HG03439 (cell line): ENCODE data around the gene SLCO1B1.

Experiments
- ATAC-seq: cut with Tn5 transposase; IDR thresholded peaks from one replicate; pipeline ENCODE4 v1.9.1; 2021; ENCODE audit warnings: mild to moderate bottlenecking, moderate library complexity; ENCODE audit not compliant: unreplicated experiment

The SLCO1B1 gene

DNA sequence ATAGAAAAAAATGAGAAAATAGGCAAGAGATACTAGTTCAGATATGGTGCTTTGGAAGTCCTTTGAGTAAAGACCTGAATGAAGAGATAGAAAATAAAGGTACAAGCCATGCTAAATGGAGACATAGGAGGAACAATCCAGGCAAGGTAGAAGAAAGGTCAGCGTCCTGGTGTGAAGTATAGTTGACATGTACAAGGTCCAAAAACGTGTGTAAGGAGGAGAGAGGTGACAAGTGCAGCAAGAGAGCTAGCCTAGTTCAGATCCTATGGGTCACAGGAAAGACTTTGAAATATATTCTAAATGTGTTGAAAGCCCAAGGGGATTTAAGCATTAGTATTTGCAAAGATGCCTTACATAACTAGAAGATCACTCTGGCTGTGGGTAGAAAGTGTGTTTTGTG lies 88.2 kb downstream of the SLCO1B1 start:
- no peak for ATAC-seq

DNA sequence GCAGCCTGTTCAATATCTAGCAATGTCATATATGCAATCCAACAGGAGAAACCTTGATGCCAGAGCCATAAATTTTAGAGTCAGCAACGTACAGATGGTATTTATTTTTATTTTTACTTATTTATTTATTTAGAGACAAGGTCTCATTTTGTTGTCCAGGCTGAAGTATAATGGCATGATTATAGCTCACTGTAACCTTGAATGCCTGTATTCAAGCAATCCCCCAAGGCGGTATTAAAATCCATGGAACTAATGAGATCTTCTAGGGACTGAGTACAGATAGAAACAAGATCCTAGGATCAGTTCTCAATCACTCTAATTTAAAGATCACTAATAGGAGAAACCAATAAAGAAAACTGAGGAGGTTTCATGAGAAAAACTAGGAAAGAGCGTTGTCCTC lies 89.3 kb downstream of the SLCO1B1 start:
- ATAC-seq = no peak

DNA sequence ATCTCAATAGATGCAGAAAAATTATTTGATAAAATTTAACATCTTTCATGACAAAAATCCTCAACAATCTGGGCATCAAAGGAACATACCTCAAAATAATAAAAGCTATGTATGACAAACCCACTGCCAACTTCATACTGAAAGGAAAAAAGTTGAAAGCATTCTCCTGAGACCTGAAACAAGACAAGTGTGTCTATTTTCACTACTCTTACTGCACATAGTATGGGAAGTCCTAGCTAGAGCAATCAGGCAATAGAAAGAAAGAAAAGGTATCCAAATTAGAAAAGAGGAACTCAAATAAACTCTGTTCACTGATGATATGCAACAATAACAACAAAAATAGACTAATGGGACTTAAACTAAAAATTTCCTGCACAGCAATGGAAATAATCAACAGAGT lies 90.1 kb downstream of the SLCO1B1 start:
- ATAC-seq = no peak

DNA sequence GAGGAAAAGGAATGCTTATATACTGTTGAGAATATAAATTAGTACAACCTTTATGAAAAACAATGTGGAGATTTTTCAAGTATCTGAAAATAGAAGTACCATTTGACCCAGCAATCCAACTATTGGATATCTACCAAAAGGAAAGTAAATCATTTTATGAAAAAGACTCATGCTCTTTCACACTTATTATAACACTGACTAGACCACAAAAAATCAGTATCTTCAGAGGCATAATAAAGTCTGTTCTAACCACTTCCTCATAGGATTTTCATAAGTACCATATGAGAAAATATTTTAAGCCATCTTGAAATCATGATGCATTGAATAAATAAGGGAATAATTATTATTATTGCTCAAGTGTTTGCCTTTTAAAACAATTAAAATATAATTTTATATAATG lies 90.8 kb downstream of the SLCO1B1 start:
- ATAC-seq = no peak

DNA sequence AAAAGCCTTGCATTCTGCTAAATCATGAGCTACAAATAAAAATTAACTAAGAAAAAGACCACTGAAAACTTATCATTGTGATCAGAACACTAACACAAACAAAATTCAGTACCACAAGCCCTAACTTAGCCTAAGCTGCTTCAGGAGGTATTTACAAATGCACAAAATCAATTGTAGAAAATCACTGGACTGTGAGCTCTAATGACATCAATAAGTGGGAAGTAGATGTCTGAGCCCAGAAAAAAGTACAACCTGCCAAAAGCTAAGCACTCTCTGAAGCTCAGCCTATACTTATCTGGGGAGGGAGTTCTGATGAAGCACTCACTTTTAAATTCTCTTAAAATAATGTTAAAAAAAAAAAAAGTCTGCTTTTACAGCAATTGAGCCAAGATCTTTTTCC lies 92.9 kb downstream of the SLCO1B1 start:
- ATAC-seq = no peak

DNA sequence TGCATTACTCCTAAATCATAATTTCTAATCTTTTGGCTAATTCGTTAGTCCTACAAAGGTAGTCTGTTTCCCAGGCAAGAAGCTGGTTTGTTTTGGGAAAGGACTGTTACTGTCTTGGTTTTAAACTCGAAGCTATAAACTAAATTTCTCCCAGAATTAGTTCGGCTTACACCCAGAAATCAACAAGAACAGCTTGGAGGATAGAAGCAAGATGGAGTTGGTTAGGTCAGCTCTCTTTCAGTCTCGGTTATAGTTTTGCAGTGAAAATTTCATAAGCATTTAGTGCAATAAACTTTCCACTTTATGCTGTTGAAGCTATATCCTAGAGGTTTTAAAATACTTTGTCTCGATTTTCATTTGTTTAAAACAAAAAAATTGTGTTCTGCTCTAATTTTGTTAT lies 103.4 kb downstream of the SLCO1B1 start:
- ATAC-seq = no peak

DNA sequence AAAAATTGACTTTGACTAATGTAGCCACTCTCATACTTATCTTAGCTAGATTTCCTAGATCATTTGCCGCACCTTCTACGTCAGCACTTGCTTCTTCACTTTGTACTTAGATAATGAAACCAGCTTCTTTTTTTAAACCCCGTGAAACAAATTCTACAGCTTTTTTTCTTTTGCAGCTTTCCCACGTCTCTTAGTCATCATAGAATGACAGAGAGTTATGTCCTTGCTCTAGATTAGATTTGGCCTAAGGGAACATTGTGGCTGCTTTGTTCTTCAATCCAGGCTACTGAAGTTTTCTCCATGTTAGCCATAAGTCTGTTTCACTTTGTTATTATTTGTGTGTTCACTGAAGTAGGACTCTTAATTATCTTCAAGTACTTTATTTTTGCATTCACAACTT lies 108.9 kb downstream of the SLCO1B1 start:
- no peak for ATAC-seq

DNA sequence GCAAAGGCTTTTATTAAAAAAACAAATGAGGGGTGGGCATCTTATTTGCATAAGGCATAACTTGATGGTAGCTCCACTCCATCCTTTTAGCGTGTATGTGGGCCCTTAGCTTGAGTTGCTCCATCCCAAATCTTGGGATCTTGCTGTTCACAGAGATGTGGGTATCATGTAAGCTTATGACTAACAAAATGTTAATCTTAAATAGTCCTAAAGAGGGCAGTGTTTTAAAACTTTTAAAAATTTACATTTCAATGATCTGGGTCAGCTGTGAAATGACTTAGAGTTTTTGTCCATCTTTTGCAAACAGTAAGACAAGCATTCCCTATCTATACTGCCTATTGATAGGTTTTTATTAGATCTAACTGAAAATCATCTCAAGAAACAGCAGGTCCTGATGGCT lies 117.7 kb downstream of the SLCO1B1 start:
- ATAC-seq = no peak

DNA sequence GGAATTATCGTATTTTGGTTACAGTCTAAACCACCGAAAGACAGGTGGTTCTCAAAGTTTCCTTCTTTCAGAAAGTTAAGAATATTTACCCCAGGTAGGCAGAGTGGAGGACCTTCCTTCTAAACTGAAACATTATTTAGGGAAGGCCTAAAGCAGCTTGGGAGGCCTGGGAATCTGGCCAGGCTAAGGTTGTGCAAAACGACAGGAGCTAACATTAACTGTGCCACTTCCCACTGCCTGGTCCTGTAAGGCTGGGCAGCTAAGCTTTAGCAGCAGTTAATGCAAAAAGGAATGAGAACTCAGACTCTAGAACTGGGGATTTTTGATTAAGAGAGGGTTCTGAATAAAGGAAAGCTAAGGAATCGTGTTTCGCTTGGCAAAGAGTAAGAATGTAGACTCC lies 121.1 kb downstream of the SLCO1B1 start:
- ATAC-seq = no peak

DNA sequence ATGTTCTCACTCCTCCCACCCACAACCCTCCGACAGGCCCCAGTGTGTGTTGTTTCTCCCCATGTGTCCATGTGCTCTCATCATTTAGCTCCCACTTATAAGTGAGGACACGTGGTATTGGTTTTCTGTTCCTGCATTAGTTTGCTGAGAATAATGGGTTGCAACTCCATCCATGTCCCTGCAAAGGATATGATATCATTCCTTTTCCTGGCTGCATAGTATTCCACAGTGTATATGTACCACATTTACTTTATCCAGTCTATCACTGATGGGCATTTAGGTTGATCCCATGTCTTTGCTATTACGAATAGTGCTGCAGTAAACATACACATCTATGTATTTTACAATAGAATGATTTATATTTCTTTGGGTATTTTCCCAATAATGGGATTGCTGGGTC lies 126.2 kb downstream of the SLCO1B1 start:
- ATAC-seq = no peak

DNA sequence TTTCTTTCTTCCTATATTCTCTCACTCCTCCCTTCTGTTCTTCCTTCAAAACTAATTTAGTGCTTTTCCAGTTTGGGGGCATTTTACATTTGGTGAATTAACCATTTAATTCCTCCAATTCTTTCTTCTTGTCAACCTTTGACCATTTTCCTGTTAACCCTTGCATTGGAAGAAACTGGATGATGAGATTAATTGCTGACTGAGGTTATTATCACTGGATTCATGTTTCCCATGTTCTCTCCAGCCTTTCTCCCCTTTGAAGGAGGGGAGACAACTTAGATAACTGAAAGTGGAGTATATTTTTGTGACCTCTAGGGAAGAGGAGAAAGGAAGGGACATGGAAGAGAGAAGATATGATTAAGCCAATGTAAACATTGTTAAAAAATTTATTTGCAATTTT lies 133.2 kb downstream of the SLCO1B1 start:
- ATAC-seq = no peak

DNA sequence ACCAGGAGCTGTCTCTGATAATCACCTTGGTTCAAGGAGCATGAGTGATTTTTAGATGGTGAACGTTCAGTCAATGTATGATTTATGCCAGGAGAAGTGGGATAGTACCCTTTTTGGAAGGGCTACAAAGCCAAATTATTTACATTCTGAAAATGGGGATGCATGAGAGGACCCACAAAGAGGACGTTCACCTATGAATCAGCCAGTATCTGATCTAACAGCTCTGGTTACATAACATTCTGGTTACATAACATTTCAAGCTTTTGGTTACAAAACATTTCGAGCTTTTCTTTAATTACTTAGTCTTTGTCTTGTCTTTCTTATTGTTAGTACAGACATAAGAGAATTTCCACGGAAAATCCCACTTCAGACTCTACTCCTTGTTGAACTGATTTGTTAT lies 134.9 kb downstream of the SLCO1B1 start:
- ATAC-seq = no peak

DNA sequence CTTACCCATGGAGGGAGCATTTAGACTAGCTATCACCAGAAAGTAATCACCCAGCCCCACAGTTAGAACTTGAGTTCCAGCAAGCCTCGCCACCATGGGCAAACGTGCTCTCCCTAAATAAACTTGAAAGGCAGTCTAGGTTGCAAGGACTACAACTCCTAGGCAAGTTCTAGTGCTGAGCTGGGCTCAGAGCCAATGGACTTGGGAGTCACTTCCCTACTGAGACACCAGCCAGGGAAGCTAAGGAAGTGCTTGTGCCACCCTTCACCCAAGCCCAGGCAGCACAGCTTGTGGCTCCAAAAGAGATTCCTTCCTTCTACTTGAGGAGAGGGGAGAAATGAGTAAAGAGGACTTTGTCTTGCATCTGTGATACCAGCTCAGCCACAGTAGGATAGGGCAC lies 145.8 kb downstream of the SLCO1B1 start:
- no peak for ATAC-seq
